A673 (cell line): ENCODE measurements around the gene ATP10A. TPM values are rescaled to one million over a fixed set of nuclear protein-coding genes. Genes with fewer than 3 reads are reported as not detected.

Experiments used
- BruUV-seq: library from RNA; stranded (reverse); fragments of 400-500 nt; replicated peaks from 2 replicates; lab custom pipeline; 2021; lab: Mats Ljungman, UMichigan
- CTCF ChIA-PET: fragments of 300-600 bp; sonication (Branson Sonifier 250); formaldehyde crosslinking; loops from one replicate; lab custom pipeline; 2022; ENCODE audit warnings: antibody characterized with exemption; lab: Charles Lee
- POLR2A ChIA-PET: fragments of 300-600 bp; sonication (Branson Sonifier 250); formaldehyde crosslinking; loops from one replicate; lab custom pipeline; 2022; ENCODE audit warnings: antibody characterized with exemption; ENCODE audit not compliant: low non-redundant PET; lab: Charles Lee
- DNase-seq: peaks from one replicate; pipeline ENCODE4 v3.0.0-alpha.2; 2015; ENCODE audit warnings: low spot score
- H3K27ac ChIP-seq: fragments of 200-600 bp; sonication (generic); 2 replicates; pipeline ENCODE4 v1.5.1; 2016; ENCODE audit warnings: mixed run types, low read depth, mild to moderate bottlenecking, mixed read lengths, antibody characterized with exemption, low read length; ENCODE audit not compliant: poor library complexity, severe bottlenecking
- H3K27me3 ChIP-seq: fragments of 200-600 bp; sonication (generic); replicated peaks from 2 replicates; pipeline ENCODE4 v1.6.1; 2017; ENCODE audit warnings: mixed run types, low read depth, mild to moderate bottlenecking, mixed read lengths, antibody characterized with exemption, low read length; ENCODE audit not compliant: insufficient read depth, poor library complexity
- H3K36me3 ChIP-seq: fragments of 200-600 bp; sonication (generic); 2 replicates; pipeline ENCODE4 v1.6.1; 2016; ENCODE audit warnings: mixed run types, mild to moderate bottlenecking, mixed read lengths, antibody characterized with exemption, low read length; ENCODE audit not compliant: insufficient read depth, poor library complexity, severe bottlenecking
- H3K4me1 ChIP-seq: fragments of 200-600 bp; sonication (generic); 2 replicates; pipeline ENCODE4 v1.6.1; 2017; ENCODE audit warnings: mixed run types, mild to moderate bottlenecking, mixed read lengths, antibody characterized with exemption, low read length; ENCODE audit not compliant: insufficient read depth, poor library complexity, severe bottlenecking
- H3K4me3 ChIP-seq: fragments of 200-600 bp; sonication (generic); 2 replicates; pipeline ENCODE4 v1.5.1; 2016; ENCODE audit warnings: low read depth, mixed run types, mild to moderate bottlenecking, mixed read lengths, low read length; ENCODE audit not compliant: poor library complexity, severe bottlenecking
- H3K9me3 ChIP-seq: fragments of 200-600 bp; sonication (generic); 2 replicates; pipeline ENCODE4 v1.6.1; 2016; ENCODE audit warnings: mixed run types, low read depth, mild to moderate bottlenecking, mixed read lengths, antibody characterized with exemption, low read length; ENCODE audit not compliant: poor library complexity, severe bottlenecking
- EZH2 ChIP-seq: fragments of 200-600 bp; sonication (generic); IDR thresholded peaks from 2 replicates; pipeline ENCODE4 v1.6.1; 2017; ENCODE audit warnings: borderline replicate concordance, low read depth, mild to moderate bottlenecking, mixed read lengths, antibody characterized with exemption, low read length; ENCODE audit not compliant: poor library complexity, severe bottlenecking
- intact Hi-C: fragments of 100-400 bp; cut with micrococcal nuclease; formaldehyde crosslinking; loops from one replicate; pipeline ENCODE4 v1.10.0; 2022; ENCODE audit not compliant: unreplicated experiment
- total RNA-seq: library from RNA; stranded (reverse); gene quantifications from 2 replicates; pipeline ENCODE4 v1.2.3, GENCODE V29; 2021
- TF ChIP-seq, protein P1 (sequence below): fragments of 300-800, 200-600 bp; sonication (generic); conservative IDR thresholded peaks from 2 replicates; pipeline ENCODE4 v1.5.1; 2017; ENCODE audit warnings: low read depth, mild to moderate bottlenecking, antibody characterized with exemption, low read length, moderate library complexity, mixed read lengths

Gene ATP10A
- total RNA-seq, 1 experiment from 2014 or later: not detected

DNA sequence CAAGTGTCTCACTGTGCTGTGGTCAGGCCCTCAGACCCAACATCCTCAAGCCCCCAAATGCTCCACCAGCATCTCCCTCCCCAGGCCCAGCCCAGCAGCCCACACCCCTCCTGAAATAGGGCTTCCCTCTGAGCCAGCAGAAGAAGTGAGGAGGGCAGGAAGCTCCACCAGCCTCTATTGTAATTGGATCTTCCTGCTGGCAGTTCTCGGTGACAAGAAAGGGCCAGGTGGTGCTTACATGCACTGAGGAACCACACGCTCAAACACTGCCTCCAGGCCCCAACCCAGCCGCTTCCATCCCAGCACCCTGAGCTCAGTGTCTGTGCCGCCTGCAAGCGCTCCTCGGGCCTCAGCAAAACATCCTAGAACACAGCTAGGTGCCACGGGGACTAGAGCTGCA lies 96.7 kb downstream of the ATP10A start:
- ChIA-PET CTCF (no interaction called here), POLR2A (no interaction called here)
- no peak for DNase-seq
- no peaks in the 10 kb centered on the region for H3K36me3 ChIP-seq
- H3K27me3 ChIP-seq: no peaks in the 10 kb centered on the region
- no peak for TF ChIP-seq EZH2
- TF ChIP-seq, protein P1, sequence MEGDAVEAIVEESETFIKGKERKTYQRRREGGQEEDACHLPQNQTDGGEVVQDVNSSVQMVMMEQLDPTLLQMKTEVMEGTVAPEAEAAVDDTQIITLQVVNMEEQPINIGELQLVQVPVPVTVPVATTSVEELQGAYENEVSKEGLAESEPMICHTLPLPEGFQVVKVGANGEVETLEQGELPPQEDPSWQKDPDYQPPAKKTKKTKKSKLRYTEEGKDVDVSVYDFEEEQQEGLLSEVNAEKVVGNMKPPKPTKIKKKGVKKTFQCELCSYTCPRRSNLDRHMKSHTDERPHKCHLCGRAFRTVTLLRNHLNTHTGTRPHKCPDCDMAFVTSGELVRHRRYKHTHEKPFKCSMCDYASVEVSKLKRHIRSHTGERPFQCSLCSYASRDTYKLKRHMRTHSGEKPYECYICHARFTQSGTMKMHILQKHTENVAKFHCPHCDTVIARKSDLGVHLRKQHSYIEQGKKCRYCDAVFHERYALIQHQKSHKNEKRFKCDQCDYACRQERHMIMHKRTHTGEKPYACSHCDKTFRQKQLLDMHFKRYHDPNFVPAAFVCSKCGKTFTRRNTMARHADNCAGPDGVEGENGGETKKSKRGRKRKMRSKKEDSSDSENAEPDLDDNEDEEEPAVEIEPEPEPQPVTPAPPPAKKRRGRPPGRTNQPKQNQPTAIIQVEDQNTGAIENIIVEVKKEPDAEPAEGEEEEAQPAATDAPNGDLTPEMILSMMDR: no peak
- H3K4me3 ChIP-seq: no peak overlapping the region
- no peak overlapping the region for H3K27ac ChIP-seq
- BruUV-seq: no TSS peak
- no peaks in the 10 kb centered on the region for H3K4me1 ChIP-seq
- H3K9me3 ChIP-seq: peaks cover 23% of the 10 kb centered on the region
- intact Hi-C loops: no loop called here

DNA sequence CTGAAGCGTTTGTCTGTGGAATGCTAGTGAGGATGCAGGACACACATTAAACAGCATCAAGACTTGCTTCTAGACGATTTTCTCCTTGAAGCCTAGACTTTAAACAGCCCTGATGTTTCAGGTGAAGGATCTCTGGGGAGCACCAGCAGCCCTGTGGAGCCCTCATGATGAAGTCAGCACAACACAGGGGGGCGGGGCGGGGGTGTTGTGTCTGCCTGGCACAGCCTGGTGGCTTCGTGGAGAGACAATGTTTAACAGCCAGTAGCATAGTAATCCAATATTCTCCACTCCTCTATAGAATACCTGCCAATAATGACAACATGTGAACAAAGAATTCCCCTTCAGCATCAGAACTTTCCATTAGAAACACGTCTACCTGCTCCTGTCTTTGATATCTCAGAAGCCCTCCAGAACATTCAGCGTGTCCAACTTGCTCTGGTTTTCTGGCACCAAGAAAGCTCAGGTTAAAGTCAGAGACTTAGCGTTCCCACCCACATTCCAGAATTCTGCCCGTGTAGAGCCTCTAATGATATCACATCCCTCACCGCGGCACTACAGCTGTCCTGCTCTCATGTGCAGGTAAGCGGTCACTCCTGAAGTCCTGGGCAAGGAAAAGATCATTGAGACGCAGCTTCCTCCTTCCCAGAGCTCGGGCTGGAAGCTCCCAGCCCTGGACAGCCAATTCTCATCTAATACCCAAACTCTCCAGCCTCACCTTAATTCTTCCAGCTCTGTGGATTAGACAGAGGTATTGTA lies 98.0 kb downstream of the ATP10A start:
- no TSS peak for BruUV-seq
- no peaks in the 10 kb centered on the region for H3K27me3 ChIP-seq
- no peak overlapping the region for H3K27ac ChIP-seq
- POLR2A ChIA-PET: no interaction called here
- TF ChIP-seq, protein P1: no peak
- TF ChIP-seq EZH2: no peak
- CTCF ChIA-PET: no interaction called here
- no peaks in the 10 kb centered on the region for H3K4me1 ChIP-seq
- H3K36me3 ChIP-seq: no peaks in the 10 kb centered on the region
- no peak overlapping the region for H3K4me3 ChIP-seq
- peaks cover 26% of the 10 kb centered on the region for H3K9me3 ChIP-seq
- intact Hi-C loops: no loop called here
- no peak for DNase-seq

- Histone ChIP-seq H3K4me1 (no peaks in the 10 kb centered on the region), H3K27me3 (no peaks in the 10 kb centered on the region), H3K4me3 (no peak overlapping the region), H3K9me3 (peaks cover 31% of the 10 kb centered on the region), H3K27ac (no peak overlapping the region), H3K36me3 (no peaks in the 10 kb centered on the region)
- intact Hi-C loops: no loop called here
- BruUV-seq: no TSS peak
- DNase-seq: no peak
- CTCF ChIA-PET: no interaction called here
- no peak for TF ChIP-seq EZH2
- TF ChIP-seq, protein P1: no peak
- POLR2A ChIA-PET: no interaction called here
Measured at GRCh38 chr15:25763954-25764353, 99.2 kb downstream of the ATP10A start.
